Stimulated activated CD4-positive, alpha-beta T cell treated with anti-CD3 and anti-CD28 coated beads, Interleukin-2, amount 100 ng/mL, for 24 hours (primary cell): ENCODE measurements around the gene EDA.
A peak's percentile ranks its signal among the peaks of the same experiment; 100 is the strongest.

ENCODE experiments used
- DNase-seq, 2 donors: peaks; one replicate each; pipeline ENCODE4 v3.0.0-alpha.2; 2020

EDA gene

DNA sequence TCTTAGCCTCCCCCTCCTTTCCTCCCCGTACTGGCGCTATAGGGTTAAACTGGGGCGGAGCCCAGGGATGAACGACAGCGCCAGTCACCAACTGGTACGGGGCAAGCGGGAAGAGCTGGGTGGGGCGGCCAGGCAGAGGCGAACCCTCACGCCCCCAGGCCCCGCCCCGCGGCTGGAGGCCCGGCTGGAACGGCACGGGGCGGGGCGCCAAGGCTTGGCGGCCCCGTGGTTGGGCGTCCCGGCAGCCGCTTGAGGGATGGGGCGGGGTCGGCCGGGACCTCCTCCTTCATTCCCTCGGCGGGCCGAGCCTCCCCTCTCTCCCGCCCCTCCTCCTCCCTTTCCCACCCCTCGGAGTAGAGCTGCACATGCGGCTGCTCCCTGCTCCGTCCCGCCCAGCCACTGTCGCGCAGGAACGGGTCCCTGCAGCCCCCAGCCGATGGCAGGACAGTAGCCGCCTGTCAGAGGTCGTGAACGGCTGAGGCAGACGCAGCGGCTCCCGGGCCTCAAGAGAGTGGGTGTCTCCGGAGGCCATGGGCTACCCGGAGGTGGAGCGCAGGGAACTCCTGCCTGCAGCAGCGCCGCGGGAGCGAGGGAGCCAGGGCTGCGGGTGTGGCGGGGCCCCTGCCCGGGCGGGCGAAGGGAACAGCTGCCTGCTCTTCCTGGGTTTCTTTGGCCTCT is at the start of gene EDA:
Gene EDA, plus strand, starts transcription at position 335 of the 678 bp plus-strand sequence.
- DNase-seq, result peak; percentile 77 to 79

DNA sequence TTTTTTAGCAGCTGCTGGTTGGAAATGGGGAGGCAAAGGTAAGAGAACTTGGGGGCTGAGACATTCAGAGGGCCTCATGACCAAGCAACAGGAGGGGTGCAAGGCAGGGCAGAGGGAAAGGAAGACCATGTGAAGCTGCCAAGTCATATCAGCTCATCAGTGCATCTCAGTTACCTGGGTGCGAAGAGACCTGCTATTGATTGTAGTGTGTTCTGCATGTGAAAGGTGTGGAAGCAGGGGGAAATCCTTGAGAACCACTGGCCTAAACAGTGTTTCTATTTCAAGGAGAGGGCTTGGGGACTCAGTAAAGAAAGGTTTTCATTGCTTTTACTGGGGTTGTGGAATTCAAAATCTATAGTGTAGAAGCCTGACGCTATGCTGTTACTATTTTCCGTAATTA is 47.1 kb upstream of the EDA start:
- DNase-seq, result no peak

DNA sequence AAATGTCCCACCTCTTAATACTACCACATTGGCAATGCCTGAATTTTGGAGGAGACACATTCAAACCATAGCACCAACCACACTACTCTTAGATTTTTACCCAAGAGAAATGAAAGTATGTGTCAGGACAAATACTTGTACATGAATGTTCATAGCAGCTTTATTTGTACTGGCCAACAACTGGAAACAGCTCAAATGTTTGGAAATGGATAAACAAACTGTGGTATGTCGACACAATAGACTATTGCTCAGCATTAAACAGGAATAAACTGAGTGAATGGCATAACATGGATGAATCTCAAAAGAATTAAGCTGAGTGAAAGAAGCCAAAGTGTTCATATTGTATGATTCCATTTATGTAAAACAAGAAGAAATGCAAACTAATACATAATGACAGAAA is 18.5 kb upstream of the EDA start:
- no peak for DNase-seq

DNA sequence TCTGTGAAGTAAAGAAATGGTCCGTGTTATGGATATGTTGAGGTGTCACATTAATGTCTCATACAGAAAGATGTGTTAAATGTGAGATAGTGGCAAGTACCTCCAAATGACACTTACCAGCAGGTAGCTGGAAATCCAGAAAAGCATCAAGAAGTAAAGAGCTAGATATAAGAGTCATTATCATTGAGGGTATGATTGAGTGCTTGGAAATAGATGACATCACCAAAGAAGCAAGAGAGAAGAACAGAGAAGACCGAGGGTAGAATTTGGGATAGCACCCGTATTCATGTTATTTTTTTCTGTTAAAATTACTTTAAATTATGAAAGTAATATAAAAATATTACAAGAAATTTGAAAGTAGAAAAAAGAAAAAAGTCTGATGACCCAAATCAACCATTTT is 15.7 kb upstream of the EDA start:
- no peak for DNase-seq

DNA sequence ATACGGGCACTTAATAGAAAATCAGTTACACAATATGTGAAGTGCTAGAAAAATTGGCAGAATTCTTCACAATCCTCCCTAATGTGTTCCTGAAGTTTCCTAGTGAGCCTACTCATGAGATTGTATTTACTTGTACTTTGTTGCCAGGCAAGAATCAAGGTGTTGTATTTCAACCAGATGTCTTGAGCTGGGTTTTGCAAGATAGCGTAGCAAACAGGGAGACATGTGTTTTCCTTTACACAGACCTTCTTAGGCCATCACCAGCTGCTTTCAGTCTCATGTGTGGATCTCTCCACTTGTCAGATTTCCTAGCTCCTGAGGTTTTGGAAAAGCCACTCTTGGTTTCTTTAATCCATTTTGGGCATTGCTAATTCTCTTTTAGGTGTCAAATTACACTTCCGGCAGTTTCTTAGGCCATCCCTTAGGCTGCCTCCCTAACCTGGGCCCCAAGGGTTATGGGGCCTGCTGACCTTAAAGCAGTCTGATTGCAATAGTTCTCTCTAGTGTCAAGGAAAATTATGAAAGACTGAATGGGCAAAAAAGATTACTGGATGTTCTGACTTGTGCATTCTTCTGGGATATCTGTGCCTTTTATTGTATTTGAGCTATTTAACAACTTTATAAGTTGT is 12.2 kb upstream of the EDA start:
- no peak for DNase-seq

DNA sequence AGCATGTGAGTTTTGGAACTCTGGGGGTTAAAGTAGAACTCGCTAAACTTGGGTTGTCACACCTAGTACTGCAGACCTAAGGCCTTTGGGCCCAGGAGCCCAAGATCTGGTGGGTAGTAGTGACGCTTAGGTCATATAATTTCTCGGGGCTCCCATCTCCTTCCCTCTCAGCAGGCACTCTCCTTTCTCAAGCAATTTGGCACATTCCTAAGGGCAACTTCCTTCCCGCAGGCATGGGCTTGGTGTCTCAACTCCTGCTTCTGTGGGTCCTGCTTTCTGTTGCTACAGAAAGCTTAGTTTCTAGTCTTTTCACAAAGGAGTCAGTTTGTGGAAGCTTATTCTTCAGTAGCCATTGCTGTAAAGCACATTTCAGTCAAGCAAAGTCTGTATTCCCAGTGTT is 10.4 kb upstream of the EDA start:
- no peak for DNase-seq

DNA sequence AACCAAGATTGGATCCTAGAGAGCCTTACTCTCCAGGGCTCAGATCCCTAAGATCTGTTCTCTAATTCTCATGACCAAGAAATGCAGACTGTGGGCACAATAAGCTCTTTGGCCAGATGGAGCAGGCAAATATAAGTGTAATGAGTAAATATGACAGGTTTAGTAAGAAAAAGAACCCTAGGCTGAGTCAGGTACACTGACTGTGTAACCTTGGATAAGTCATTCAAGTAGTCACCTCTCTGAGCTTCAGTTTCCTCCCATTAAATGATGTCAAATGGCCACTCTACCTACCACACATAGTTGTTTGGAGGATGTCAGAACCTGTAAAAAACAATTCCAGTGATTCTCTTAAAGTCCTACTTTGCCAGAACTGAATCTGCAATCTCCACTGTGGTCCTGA is 8.3 kb upstream of the EDA start:
- no peak for DNase-seq

DNA sequence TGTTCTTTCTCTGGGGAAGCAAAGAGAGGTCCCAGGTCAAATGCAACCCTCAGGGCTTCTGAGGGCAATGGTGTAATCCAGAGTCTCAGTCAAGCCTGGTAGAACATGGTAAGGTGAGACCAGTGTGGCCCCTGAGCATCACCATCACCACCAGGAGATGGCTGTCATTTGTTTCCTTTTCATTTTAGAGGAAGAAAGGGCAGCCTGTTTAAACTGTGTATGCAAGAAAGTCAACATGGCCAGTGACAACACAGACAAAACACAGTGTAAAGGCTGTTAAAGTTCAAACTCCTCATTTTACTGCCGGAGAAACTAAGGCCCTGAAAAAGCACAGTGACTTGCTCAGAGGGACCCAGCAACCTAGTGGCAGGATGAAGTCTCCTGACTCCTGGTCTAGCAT is 2.0 kb upstream of the EDA start:
- no peak for DNase-seq

DNA sequence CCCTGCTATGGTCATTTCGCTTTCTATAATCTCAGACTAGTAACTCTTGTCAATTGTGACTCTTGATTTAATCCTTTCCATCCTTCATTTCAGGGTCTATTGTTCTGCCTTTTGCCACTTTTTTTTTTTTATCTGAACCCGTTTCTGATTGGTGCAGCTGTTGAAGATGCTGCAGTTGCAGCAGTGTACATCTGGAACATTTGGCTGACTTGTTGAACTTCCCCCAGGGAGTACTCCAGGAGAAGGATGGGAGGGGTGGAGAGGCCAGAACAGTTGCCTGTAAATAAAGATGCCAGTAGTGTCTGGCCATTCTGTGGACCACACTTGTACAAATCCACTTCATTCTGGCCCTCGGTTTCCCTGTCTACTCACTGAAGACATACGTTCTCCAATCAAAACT is 1.0 kb upstream of the EDA start:
- DNase-seq, result no peak

DNA sequence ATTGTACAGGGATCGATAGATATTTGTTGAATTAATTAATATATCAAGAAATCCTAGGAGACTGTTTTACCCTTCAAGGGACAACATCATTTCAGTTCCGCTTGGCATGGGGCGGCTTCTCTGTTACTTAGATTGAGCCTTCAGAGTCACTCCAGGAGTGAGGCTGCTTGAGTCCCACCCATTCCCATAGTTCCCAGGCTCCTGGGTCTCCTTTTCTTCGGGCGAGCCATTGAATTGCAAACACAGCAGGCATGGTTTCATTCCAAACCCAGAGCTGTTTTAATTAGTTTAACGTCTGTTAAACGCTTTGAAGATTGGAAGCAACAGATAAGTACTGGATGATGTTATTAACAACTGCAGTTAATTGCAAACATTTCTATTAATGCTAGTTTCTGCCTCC is 571 bp upstream of the EDA start:
- DNase-seq, result no peak

DNA sequence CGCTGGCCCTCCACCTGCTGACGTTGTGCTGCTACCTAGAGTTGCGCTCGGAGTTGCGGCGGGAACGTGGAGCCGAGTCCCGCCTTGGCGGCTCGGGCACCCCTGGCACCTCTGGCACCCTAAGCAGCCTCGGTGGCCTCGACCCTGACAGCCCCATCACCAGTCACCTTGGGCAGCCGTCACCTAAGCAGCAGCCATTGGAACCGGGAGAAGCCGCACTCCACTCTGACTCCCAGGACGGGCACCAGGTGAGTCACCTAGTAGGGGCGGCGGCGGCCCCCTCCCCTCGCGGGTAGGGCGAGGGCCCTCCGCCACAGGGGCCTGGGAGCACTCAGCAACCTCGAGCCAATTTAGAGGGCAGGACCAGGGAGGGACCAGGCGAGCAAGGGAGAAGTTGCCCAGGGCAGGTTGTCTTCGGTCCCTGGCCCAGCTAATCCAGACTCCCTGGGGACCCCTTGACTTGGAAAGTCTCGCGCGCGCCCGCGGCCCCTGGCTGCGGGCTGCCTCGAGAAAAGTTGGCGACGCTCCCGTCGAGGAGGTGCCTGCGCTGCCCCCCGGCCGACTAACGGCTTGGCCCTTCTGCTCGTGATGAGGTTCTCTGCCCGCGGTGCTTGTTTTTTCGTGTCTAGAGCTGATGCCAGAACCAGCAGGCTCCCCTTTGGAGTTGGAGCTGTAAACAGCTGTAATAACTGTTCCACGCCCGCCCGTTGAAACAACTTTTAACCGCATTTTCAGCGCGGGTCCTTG is 717 bp downstream of the EDA start:
- DNase-seq, result peak; percentile 3 to 17

DNA sequence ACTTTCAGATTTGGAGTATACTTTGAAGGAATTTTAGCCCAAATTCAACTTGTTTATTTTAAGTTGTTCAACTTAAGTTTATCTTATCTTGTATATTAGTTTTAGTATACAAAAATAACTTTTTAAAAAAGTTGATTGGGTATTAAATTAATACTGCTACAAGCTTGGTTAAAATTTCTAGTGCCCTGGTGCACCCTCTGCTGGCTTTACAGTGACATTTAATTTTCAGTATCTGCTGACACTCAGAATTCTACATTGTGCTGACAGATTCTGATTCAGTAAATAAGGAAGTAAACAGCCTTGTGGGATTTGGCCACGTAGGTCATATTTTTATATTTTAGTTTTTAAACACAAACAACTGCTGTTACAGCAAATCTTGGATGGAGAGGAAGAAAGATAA is 2.9 kb downstream of the EDA start:
- DNase-seq, result no peak

DNA sequence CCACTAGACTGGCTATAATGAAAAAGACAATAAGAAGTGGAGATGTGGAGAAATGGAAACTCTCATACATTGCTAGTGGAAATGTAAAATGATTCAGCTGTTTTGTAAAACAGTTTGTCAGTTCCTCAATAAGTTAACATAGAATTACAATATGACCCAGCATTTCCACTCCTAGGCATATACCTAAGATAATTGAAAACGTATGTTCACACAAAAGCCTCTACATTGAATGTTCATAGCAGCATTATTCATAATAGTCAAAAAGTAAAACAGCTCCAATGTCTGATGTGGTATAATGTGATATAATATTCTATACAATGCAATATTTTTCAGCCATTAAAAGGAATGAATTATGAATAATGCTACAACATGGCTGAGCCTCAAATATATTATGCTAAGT is 10.2 kb downstream of the EDA start:
- no peak for DNase-seq

DNA sequence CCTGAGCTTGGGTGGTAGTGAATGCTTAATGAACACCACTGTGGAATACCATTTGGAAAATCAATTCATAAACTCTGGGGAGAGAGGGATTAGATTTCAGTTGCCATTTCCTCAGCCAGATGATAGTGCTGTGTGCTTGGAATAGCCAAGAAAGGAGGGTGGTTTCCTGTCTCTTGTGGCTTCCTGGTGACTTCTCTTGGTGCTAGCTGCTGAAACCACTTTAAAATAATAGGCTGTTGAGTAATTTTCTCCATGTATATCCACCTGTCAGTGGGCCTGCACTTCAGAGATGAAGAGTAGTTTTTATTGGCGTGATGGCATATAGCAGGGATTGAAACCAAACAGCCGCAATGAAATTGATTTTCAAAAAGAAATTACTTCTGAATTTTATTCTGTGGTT is 11.8 kb downstream of the EDA start:
- DNase-seq, result no peak

DNA sequence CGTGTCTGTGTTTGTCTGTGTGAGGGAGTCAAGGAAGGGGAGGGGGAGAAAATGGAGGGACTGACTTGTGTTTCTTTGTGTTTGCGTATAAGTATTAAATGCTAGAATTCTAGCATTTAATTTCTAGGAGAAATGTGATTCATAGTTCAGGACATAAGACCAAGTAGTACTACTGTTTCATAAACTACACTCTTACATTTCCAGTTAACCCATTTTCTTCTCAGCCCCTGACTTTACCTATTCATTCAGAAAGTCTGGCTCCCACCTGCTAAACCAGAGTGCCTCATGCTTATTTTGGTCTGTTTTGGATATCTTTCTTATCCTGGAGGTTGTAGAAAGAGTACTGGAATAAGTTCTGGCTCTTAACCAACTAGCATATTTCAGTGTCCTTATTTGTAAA is 14.2 kb downstream of the EDA start:
- DNase-seq, result no peak

DNA sequence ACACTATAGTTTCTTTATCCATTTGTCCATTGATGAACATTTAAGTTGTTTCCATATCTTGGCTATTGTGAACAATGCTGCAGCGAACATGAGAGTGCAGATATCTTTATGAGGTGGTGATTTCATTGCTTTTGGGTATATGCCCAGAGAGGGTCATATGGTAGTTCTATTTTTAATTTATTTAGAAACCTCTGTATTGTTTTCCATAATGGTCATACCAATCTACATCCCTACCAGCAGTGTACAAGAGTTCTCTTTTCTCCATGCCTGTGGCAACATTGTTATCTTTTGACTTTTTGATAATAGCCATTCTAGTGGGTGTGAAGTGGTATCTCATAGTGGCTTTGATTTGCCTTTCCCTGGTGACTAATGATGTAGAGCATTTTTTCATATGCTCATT is 48.8 kb downstream of the EDA start:
- DNase-seq, result no peak

DNA sequence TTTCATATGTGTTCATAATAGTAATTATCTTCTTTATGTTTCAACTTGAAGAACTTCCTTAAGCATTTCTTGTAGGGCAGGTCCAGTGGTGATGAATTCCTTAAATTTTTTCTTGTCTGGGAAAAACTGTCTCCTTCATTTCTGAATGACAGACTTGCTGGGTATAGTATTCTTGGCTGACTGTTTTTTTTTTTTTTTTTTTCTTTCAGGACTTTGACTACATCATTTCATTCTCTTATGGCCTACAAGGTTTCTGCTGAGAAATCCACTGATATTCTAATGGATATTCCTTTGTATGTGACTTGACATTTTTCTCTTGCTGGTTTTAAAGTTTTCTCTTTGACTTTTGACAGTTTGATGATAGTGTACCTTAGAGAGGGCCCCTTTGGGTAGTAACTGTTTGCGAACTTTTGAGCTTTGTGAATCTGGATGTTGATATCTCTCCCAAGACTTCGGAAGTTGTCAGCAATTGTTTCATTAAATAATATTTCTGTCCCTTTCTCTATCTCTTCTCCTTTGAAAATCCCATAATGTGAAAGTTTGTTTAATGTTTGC is 54.2 kb downstream of the EDA start:
- DNase-seq, result no peak

DNA sequence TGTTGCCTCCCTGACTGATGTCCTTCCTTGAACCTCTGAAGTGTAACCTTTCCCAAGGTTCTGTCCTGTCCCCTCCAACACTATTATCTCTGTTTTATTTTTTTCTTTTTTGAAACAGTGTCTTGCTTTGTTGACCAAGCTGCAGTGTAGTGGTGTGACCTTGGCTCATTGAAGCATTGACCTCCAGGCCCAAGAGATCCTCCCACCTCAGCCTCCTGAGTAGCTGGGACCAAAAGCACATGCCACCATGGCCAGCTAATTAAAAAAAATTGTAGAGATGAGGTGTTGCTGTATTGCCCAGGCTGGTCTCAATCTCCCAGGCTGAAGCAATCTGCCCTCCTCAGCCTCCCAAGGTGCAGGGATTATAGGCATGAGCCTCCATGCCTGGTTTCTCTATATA is 59.0 kb downstream of the EDA start:
- no peak for DNase-seq

DNA sequence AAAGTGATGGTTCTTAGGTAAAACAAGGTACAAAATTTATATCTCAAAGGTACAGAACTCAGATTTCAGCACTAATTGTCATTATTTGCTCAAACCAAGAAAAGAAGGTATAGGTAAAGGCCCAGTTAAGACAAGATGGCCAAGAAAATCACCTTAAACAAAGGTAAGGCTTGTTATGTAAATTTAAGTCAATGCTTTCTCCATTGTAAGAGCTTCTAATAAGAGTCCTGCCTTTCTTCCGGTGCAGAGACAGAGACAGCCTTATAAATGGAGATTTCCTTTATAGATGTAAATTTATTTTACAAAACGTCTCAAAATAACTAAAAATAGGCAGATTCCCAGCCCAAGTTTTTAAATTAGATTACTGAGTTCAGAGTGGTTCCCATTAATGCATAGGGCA is 89.9 kb downstream of the EDA start:
- DNase-seq, result no peak

DNA sequence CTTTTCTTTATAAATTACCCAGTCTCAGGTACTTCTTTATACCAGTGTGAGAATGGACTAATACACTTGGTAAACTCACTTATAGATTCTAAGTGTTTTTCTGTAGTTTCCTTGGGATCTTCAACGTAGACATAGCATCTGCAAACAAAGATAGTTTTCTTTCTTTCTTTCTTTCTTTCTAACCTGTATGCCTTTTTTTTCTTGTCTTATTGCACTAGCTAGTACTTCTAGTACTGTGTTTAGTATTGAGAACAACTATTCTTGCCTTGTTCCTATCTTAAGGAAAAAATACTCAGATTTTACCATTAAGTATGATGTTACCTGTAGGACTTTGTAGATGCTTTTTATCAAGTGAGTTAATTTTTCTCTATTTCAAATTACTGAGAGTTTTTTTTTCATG is 102.2 kb downstream of the EDA start:
- DNase-seq, result no peak

DNA sequence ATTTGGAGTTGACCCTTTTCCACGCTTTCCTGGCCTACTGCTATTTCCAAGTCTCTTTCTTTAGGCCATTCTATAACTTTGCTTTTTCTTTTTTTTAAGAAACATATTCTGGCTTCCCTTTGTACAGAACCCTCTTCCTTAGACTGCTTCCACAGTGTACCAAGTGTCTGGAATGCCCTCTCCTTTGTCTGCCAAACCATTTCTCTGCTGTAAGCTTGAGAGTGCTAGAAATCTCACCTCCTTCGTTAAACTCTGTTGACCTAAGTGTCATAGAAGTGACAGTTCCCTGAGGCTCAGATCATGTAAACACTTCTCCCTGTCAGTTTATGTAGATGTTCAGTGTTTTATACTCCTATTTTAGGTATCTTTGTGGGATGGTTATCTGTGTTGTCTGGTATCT is 108.4 kb downstream of the EDA start:
- no peak for DNase-seq

DNA sequence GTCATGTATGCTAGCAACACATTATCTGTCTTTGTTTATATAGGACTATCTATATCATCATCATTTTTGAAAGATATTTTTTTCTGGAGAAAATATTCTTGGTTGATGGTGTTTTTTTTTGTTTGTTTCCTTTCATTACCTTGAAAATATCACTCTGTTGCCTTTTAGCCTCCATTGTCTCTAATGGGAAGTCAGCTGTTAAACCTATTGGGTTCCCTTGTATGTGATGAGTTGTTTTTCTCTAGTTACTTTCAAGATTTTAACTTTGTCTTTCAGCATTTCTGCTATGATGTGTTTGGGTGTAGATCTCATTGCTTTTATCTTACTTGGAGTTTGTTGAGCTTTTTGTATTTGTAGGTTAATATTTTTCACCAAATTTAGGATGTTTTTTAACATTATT is 124.4 kb downstream of the EDA start:
- DNase-seq, result no peak

DNA sequence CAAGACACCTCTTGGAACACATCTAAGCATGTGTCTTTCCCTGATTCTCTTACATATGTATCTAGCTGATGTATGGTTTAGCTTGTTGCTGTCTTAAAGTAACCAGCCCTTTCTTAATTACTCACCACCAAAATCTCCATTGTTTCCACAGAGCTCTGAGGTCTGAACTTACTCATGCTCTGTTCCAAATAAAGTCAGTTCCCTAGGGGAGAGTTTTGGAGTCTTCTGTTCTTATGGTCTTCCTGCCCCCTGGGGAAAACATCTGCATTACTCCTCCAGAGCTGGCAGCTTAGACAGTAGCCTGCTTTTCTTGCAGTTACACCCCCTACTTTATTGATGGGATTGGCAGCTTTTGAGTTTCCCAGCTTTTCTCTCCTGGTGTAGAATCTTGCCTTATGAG is 125.8 kb downstream of the EDA start:
- DNase-seq, result no peak

DNA sequence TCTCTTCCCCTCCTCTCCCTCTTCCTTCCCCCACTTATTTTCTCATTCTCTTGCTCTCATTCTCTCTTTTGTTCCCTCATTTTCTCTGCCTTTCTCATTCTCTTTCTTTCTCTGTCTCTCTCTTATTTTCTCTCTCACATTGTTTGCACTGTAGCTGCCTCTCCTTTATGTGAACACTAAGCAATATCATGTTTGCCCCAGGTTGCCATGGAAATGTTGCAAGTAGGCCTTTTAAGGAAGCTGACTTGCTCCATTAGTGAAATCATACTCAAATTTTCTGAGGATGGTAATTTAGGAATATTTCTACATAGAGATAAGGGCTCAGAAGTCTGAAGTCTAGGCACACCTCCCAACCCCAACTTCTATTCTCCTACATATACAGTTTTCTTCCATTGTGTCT is 130.1 kb downstream of the EDA start:
- DNase-seq, result no peak
